GM18502 (cell line): ENCODE data around the gene SIRPG.
"Not testable (repeated sequence)": the region's sequence is repeated elsewhere in the genome, so short reads cannot be mapped to it uniquely, and the experiment has no call there.

ENCODE experiments used
- ATAC-seq: cut with Tn5 transposase; IDR thresholded peaks from one replicate; pipeline ENCODE4 v1.9.1; 2021; ENCODE audit warnings: mild to moderate bottlenecking; ENCODE audit not compliant: unreplicated experiment, poor library complexity

SIRPG gene

GRCh38 chr20:1610404-1610803 lies 47.2 kb downstream of the SIRPG start:
- not testable (repeated sequence) for ATAC-seq

DNA sequence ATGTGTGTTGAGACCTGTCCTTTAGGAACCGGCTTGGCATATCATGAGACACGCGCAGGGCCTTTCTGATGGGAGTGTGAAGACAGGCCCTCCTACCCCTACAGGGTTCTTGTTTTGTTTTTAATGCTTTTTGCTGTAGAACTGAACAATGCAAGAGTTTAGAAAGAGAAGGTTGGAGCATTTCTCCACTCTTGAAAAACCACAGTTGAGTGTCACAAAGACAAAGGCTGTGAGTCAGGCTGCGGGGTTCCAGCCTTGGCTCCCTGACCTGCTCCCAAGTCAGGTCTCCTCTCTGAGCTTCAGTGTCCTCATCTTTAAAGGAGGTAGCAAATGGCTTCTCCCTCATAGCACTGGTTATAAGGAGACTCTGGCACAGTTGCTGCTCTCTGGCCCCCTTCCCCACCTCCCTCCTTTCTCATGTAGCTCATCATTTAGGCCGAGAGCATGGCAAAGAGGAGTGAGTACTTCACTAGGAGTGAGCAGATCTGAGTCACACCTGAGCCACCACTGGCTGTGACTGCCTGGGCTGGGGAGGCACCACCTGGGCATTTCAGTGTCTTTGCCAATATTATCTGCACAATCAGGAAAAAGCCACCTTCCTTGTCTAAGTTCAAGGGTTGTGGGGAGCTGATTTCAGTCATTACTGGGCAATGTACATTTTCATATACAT lies 48.8 kb downstream of the SIRPG start:
- not testable (repeated sequence) for ATAC-seq

GRCh38 chr20:1600736-1601135 lies 56.8 kb downstream of the SIRPG start:
- ATAC-seq, result no peak

GRCh38 chr20:1595333-1595732 lies 62.2 kb downstream of the SIRPG start:
- ATAC-seq, result no peak

- no peak for ATAC-seq
Observed at GRCh38 chr20:1588533-1589460, 68.8 kb downstream of the SIRPG start.

DNA sequence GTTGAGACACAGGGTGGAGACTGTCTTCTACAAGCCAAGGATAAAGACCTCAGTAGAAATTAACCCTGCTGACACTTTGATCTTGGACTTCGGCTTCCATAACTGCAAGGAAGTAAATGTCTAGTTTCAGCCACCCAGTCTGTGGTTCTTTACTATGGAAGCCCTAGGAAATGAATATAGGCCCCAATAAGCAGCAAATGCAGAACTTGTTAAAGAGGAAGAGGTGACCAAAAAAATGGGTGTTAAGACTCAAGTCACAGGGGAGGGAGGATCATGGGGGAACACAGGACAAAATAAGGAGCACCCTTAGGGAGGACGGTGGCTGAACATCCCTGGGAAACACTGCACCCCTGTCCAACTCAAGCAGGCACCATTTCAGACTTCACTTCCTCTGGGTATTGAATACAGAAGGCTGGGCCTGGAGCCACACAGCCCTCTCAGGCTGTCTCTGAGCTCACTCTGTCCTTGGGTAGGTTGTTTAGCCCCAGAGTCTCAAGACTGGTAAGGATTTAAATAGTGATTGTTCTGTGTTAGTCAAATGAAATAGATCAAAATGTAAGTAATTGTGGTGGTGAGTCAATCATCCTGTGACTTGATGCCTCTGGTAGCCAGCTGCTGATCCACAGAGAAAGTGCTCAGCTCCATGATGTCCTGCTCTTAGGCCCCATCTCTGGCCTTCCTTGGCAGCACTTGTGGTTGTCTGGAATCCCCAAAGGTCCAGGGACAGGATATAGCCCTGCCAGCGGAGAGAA lies 69.6 kb downstream of the SIRPG start:
- no peak for ATAC-seq

- no peak for ATAC-seq
Observed at GRCh38 chr20:1579488-1579887, 78.1 kb downstream of the SIRPG start.
